ENCODE results near the gene RGMA.

The RGMA gene

DNA sequence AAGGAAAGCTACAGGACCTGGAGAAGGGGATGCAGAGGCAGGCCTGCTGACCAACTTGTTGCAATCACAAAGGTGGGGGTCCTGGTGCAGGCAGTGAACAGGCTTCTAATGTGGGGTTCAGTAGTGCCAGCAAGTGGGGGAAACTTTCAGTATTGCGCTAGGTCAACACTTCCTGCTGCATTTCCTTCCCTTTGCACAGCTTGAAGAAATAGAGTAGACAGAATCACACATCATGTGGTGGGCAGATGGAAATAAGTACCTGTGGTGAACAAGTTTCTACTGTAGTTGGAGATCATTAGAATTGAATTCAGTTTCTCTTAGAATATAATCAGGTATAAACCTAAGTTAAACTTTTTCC is 63.4 kb downstream of the RGMA start:
- no peaks in the 10 kb centered on the region for H4K20me1 ChIP-seq (ENCODE audit: insufficient read depth)
- no peak overlapping the region; the same call in 1 of the 2 replicates for H3K4me2 ChIP-seq
- peaks cover 70% of the 10 kb centered on the region for H3K4me1 ChIP-seq (ENCODE audit: low read depth, poor library complexity, severe bottlenecking)
- peaks cover 17% of the 10 kb centered on the region for H3K36me3 ChIP-seq (ENCODE audit: insufficient read depth)
- H3K4me3 ChIP-seq (IDR thresholded peaks at IDR 0.05; ENCODE audit: insufficient read depth, low read depth, low read length), result no peak overlapping the region
- H3K27ac ChIP-seq, result no peak overlapping the region
- no peak overlapping the region for H2AFZ ChIP-seq (ENCODE audit: low read depth)
- no peak for TF ChIP-seq CTCF (conservative IDR thresholded peaks at IDR 0.05; ENCODE audit: low read depth, low read length)
- H3K9ac ChIP-seq, result no peak overlapping the region
- no peaks in the 10 kb centered on the region for H3K79me2 ChIP-seq (ENCODE audit: insufficient read depth, low read depth)
- no peaks in the 10 kb centered on the region for H3K27me3 ChIP-seq (ENCODE audit: insufficient read depth, low read depth)

- H3K4me3 ChIP-seq (IDR thresholded peaks at IDR 0.05; ENCODE audit: insufficient read depth, low read depth, low read length), result no peak overlapping the region
- peaks cover 22% of the 10 kb centered on the region for H3K36me3 ChIP-seq (ENCODE audit: insufficient read depth)
- no peak for TF ChIP-seq CTCF (conservative IDR thresholded peaks at IDR 0.05; ENCODE audit: low read depth, low read length)
- peaks cover 70% of the 10 kb centered on the region for H3K4me1 ChIP-seq (ENCODE audit: low read depth, poor library complexity, severe bottlenecking)
- H3K79me2 ChIP-seq (ENCODE audit: insufficient read depth, low read depth), result no peaks in the 10 kb centered on the region
- H3K9ac ChIP-seq, result no peak overlapping the region
- no peak overlapping the region for H3K27ac ChIP-seq
- no peaks in the 10 kb centered on the region for H4K20me1 ChIP-seq (ENCODE audit: insufficient read depth)
- H2AFZ ChIP-seq (ENCODE audit: low read depth), result no peak overlapping the region
- H3K27me3 ChIP-seq (ENCODE audit: insufficient read depth, low read depth), result no peaks in the 10 kb centered on the region
- no peak overlapping the region for H3K4me2 ChIP-seq
These were observed 64.0 kb downstream of the RGMA start for GRCh38 chr15:93024716-93025624.

GRCh38 chr15:93024293-93024692 is 64.7 kb downstream of the RGMA start:
- Histone ChIP-seq H3K36me3 (ENCODE audit: insufficient read depth) (peaks cover 26% of the 10 kb centered on the region), H3K4me3 (IDR thresholded peaks at IDR 0.05; ENCODE audit: insufficient read depth, low read depth, low read length) (no peak overlapping the region), H2AFZ (ENCODE audit: low read depth) (no peak overlapping the region), H3K27ac (no peak overlapping the region), H3K4me1 (ENCODE audit: low read depth, poor library complexity, severe bottlenecking) (peaks cover 70% of the 10 kb centered on the region), H4K20me1 (ENCODE audit: insufficient read depth) (no peaks in the 10 kb centered on the region), H3K9ac (no peak overlapping the region), H3K79me2 (ENCODE audit: insufficient read depth, low read depth) (no peaks in the 10 kb centered on the region), H3K27me3 (ENCODE audit: insufficient read depth, low read depth) (no peaks in the 10 kb centered on the region), H3K4me2 (no peak overlapping the region)
- no peak for TF ChIP-seq CTCF (conservative IDR thresholded peaks at IDR 0.05; ENCODE audit: low read depth, low read length)

DNA sequence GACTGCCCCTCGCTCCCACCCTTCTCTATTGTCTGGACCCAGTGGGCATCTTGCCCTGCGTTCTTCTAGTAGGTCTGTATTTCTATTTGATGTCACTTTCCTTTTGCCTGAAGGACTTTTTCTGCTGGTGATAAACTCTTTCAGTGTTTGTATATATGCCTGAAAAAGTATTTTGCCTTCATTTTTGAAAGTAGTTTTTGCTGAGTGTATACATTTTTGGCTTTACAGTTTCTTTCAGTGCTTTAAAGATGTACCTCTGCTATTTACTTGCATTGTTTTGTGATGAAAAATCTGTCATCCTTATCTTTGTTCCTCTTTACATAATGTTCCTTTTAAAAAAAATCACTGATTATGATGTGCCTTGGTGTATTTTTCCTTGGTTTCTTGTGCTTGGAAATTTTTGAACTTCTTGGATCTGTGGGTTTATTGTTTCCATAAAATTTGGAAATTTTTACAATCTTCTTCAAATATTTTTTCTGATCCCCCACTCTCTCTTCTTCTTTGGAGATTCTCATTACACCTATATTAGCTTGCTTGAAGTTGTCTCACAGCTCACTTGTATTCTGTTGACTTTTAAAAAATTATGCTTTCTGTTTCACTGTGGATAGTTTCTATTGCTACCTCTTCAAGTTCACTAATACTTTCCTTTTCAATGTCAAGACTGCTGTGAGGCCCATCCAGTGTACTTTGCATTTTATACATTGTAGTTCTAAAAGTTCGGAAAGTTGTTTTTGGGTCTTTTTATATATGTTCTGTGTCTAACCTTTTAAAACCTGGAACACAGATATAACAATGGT is 67.8 kb downstream of the RGMA start:
- TF ChIP-seq CTCF (conservative IDR thresholded peaks at IDR 0.05; ENCODE audit: low read depth, low read length), result no peak
- Histone ChIP-seq H3K4me2 (no peak overlapping the region), H4K20me1 (ENCODE audit: insufficient read depth) (no peaks in the 10 kb centered on the region), H3K27ac (no peak overlapping the region), H3K4me1 (ENCODE audit: low read depth, poor library complexity, severe bottlenecking) (peaks cover 51% of the 10 kb centered on the region), H2AFZ (ENCODE audit: low read depth) (no peak overlapping the region), H3K36me3 (ENCODE audit: insufficient read depth) (peaks cover 37% of the 10 kb centered on the region), H3K9ac (no peak overlapping the region), H3K4me3 (IDR thresholded peaks at IDR 0.05; ENCODE audit: insufficient read depth, low read depth, low read length) (no peak overlapping the region), H3K27me3 (ENCODE audit: insufficient read depth, low read depth) (no peaks in the 10 kb centered on the region), H3K79me2 (ENCODE audit: insufficient read depth, low read depth) (no peaks in the 10 kb centered on the region)
